ENCODE measurements around the gene AAK1. TPM values are rescaled to one million over a fixed set of nuclear protein-coding genes. Genes with fewer than 3 reads are reported as not detected.

AAK1 gene
- total and polyA plus RNA-seq, 2 of the 13 experiments (the other 11 are each of a cell fraction or from before 2014, with no cell fraction given), result 9.8 to 10.3 TPM

GRCh38 chr2:69549421-69549820, 94.1 kb downstream of the AAK1 start:
- no peak overlapping the region for H3K27ac ChIP-seq (ENCODE audit: extremely low read length, insufficient read depth, low read length)
- no peak overlapping the region for H3K4me3 ChIP-seq (replicated peaks in 1 of 3; ENCODE audit: insufficient read depth in 1 of 3, low read depth in 2 of 3, low read length in 3 of 3)
- no peak overlapping the region for H3K9ac ChIP-seq (ENCODE audit: insufficient read depth, low read depth, low read length)
- H4K20me1 ChIP-seq (ENCODE audit: insufficient read depth, low read length), result no peaks in the 10 kb centered on the region
- intact Hi-C loops (cut with micrococcal nuclease; ENCODE audit: unreplicated experiment) (no loop called here), in situ Hi-C loops (cut with HindIII; ENCODE audit: extremely low pct_ligation_motif_present, low pct_unique_long_range_greater_than_20kb) (no loop called here)
- no peak for ATAC-seq
- H3K9me3 ChIP-seq (ENCODE audit: low read length), result peaks cover 8% of the 10 kb centered on the region; the same call in 1 of the 2 replicates
- ChIA-PET CTCF (ENCODE audit: low intra/inter-chr PET ratio, low total read pairs) (no interaction called here), POLR2A (no interaction called here)
- TF ChIP-seq ZNF275 (CRISPR knock-in tag; IDR thresholded peaks at IDR 0.05; ENCODE audit: borderline replicate concordance), result no peak
- no peak for TF ChIP-seq ETS1 (CRISPR knock-in tag; IDR thresholded peaks at IDR 0.05)
- no peak for TF ChIP-seq ERF (CRISPR knock-in tag; IDR thresholded peaks at IDR 0.05)
- TF ChIP-seq TARDBP (CRISPR knock-in tag; IDR thresholded peaks at IDR 0.05), result no peak
- TF ChIP-seq FOSL1 (CRISPR knock-in tag; IDR thresholded peaks at IDR 0.05; ENCODE audit: borderline replicate concordance), result no peak
- no peak for TF ChIP-seq SRY (CRISPR knock-in tag; IDR thresholded peaks at IDR 0.05)
- no TSS peak for BruUV-seq (replicated peaks)
- no peak overlapping the region for H2AFZ ChIP-seq (ENCODE audit: low read length)
- H3K4me2 ChIP-seq (ENCODE audit: low read depth, low read length), result no peak overlapping the region
- H3K4me1 ChIP-seq (ENCODE audit: insufficient read depth, low read length), result no peaks in the 10 kb centered on the region
- H3K27me3 ChIP-seq (ENCODE audit: control insufficient read depth in 1 of 2, insufficient read depth in 2 of 2, low read length in 2 of 2), result no peaks in the 10 kb centered on the region
- no peaks in the 10 kb centered on the region; a peak in 1 of 5 replicates for H3K36me3 ChIP-seq (replicated peaks in 1 of 2; ENCODE audit: control insufficient read depth in 1 of 2, insufficient read depth in 2 of 2, low read length in 2 of 2)
- H3K79me2 ChIP-seq (ENCODE audit: insufficient read depth, low read length), result no peaks in the 10 kb centered on the region
- no peak for DNase-seq (ENCODE audit: low spot score)
- no peak for FAIRE-seq
